ENCODE data around the gene ZSWIM6. TPM values are rescaled to one million over a fixed set of nuclear protein-coding genes. Genes with fewer than 3 reads are reported as not detected.

The ZSWIM6 gene
- total RNA-seq, 2 experiments from 2014 or later = 4.1 TPM

GRCh38 chr5:61479850-61480614 lies 148.0 kb downstream of the ZSWIM6 start:
- no peaks in the 10 kb centered on the region for H3K4me1 ChIP-seq (ENCODE audit: insufficient read depth, low read length)
- CTCF ChIA-PET = no interaction called here
- no peak overlapping the region for H3K27ac Mint-ChIP-seq
- no peak overlapping the region for H3K4me3 ChIP-seq (ENCODE audit: low read length)
- no peaks in the 10 kb centered on the region for H3K27me3 Mint-ChIP-seq
- no peaks in the 10 kb centered on the region for H3K9me3 ChIP-seq (ENCODE audit: control insufficient read depth in 1 of 2, insufficient read depth in 1 of 2, low read length in 2 of 2)
- peaks cover 17% of the 10 kb centered on the region for H3K4me1 Mint-ChIP-seq (ENCODE audit: low read depth)
- H3K36me3 ChIP-seq (ENCODE audit: insufficient read depth, low read length) = no peaks in the 10 kb centered on the region
- intact Hi-C loops (cut with DNase I, micrococcal nuclease) = no loop called here
- H3K27me3 ChIP-seq (ENCODE audit: control insufficient read depth in 1 of 2, insufficient read depth in 2 of 2, low read length in 2 of 2) = no peaks in the 10 kb centered on the region
- DNase-seq = no peak
- TF ChIP-seq CTCF (IDR thresholded peaks at IDR 0.05) = no peak
- peaks cover 49% of the 10 kb centered on the region for H3K36me3 Mint-ChIP-seq (ENCODE audit: low read depth)
- H3K9me3 Mint-ChIP-seq = no peaks in the 10 kb centered on the region
- POLR2A ChIA-PET = interaction anchor here (0.6 kb wide), 1 partner anchor 11 kb away, joined by 3 read pairs; no protein-coding TSS in a partner anchor
- no peak overlapping the region for H3K4me3 Mint-ChIP-seq
- no peak for ATAC-seq (ENCODE audit: poor library complexity)
- no peak overlapping the region for H3K27ac ChIP-seq (ENCODE audit: low read depth in 1 of 2, low read length in 2 of 2)

- Mint-ChIP-seq H3K4me3 (no peak overlapping the region), H3K27me3 (no peaks in the 10 kb centered on the region), H3K36me3 (ENCODE audit: low read depth) (peaks cover 36% of the 10 kb centered on the region), H3K9me3 (no peaks in the 10 kb centered on the region), H3K4me1 (ENCODE audit: low read depth) (no peaks in the 10 kb centered on the region), H3K27ac (no peak overlapping the region)
- no peaks in the 10 kb centered on the region for H3K9me3 ChIP-seq (ENCODE audit: control insufficient read depth in 1 of 2, insufficient read depth in 1 of 2, low read length in 2 of 2)
- ChIA-PET CTCF (interaction anchor here (0.7 kb wide), 1 partner anchor 10 kb away, joined by 3 read pairs; no protein-coding TSS in a partner anchor), POLR2A (no interaction called here)
- no peaks in the 10 kb centered on the region for H3K27me3 ChIP-seq (ENCODE audit: control insufficient read depth in 1 of 2, insufficient read depth in 2 of 2, low read length in 2 of 2)
- no peak overlapping the region for H3K4me3 ChIP-seq (ENCODE audit: low read length)
- no peak overlapping the region for H3K27ac ChIP-seq (ENCODE audit: low read depth in 1 of 2, low read length in 2 of 2)
- intact Hi-C loops (cut with DNase I, micrococcal nuclease) = no loop called here
- H3K4me1 ChIP-seq (ENCODE audit: insufficient read depth, low read length) = no peaks in the 10 kb centered on the region
- DNase-seq (no peak), ATAC-seq (ENCODE audit: poor library complexity) (no peak)
- H3K36me3 ChIP-seq (ENCODE audit: insufficient read depth, low read length) = no peaks in the 10 kb centered on the region
- TF ChIP-seq CTCF (IDR thresholded peaks at IDR 0.05) = no peak
Observed at GRCh38 chr5:61482980-61483379, 150.9 kb downstream of the ZSWIM6 start.

- no peak overlapping the region for H3K27ac Mint-ChIP-seq
- Histone ChIP-seq H3K27me3 (ENCODE audit: control insufficient read depth in 1 of 2, insufficient read depth in 2 of 2, low read length in 2 of 2) (no peaks in the 10 kb centered on the region), H3K27ac (ENCODE audit: low read depth in 1 of 2, low read length in 2 of 2) (no peak overlapping the region), H3K36me3 (ENCODE audit: insufficient read depth, low read length) (no peaks in the 10 kb centered on the region), H3K4me3 (ENCODE audit: low read length) (no peak overlapping the region), H3K4me1 (ENCODE audit: insufficient read depth, low read length) (no peaks in the 10 kb centered on the region), H3K9me3 (ENCODE audit: control insufficient read depth in 1 of 2, insufficient read depth in 1 of 2, low read length in 2 of 2) (no peaks in the 10 kb centered on the region)
- POLR2A ChIA-PET = no interaction called here
- TF ChIP-seq CTCF (IDR thresholded peaks at IDR 0.05) = no peak
- intact Hi-C loops (cut with DNase I, micrococcal nuclease) = no loop called here
- no peak overlapping the region for H3K4me3 Mint-ChIP-seq
- ATAC-seq (ENCODE audit: poor library complexity) (no peak), DNase-seq (no peak)
- H3K36me3 Mint-ChIP-seq (ENCODE audit: low read depth) = peaks cover 33% of the 10 kb centered on the region
- no peaks in the 10 kb centered on the region for H3K27me3 Mint-ChIP-seq
- H3K9me3 Mint-ChIP-seq = peaks cover 9% of the 10 kb centered on the region
- CTCF ChIA-PET = interaction anchor here (1.0 kb wide), 1 partner anchor 11 kb away, joined by 3 read pairs; no protein-coding TSS in a partner anchor
- H3K4me1 Mint-ChIP-seq (ENCODE audit: low read depth) = peaks cover 11% of the 10 kb centered on the region
Observed at GRCh38 chr5:61486476-61486875, 154.4 kb downstream of the ZSWIM6 start.
